ENCODE data around the gene GCK. TPM values are rescaled to one million over a fixed set of nuclear protein-coding genes. Genes with fewer than 3 reads are reported as not detected.

Gene GCK
- total and polyA plus RNA-seq, 2 donors = 0.24 to 0.30 TPM

DNA sequence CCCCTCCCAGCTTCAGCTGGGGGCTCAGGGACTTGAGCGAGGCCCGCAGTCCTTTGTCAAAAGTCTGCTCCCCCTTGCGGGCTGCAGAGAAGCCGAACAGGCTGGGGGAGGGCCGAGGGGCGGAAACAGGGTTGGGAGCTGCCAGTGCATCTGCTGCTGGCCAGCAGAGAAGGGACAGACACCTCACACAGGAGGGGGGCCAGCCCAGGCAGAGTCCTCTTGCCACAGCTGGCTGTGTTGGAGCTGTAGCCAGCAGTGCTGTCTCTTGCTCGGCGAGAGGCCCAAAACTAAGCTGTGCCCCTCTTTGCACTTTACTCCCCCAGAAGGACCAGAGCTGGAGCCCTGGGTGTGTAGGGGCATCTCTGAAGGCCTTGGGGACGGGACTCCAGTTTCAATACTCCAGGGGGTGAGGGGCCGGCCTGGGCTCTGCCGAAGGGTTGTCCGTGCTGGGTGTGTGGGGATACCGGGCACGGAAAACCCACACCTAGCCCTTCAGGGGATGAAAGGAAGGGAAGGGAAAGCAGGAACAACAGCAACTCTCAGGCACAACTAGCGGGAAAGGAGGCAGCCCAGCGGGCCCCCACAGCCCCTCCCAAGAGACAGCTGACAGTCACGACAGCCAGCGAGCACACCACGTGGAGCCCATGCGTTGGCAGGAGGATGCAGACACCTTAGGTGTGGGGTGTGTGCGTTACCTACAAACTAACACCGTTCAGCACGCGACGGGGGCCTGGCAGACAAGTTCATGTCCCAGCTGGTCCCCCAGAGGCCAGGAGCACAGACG is 29.4 kb upstream of the GCK start:
- DNase-seq (ENCODE audit: low read depth in 6 of 9, low spot score in 9 of 9) = no peak
- Histone ChIP-seq H3K9me3 (ENCODE audit: control insufficient read depth in 2 of 2, insufficient read depth in 1 of 2, low read length in 1 of 2) (no peaks in the 10 kb centered on the region), H3K4me1 (ENCODE audit: control insufficient read depth in 2 of 2, insufficient read depth in 2 of 2, low read length in 2 of 2) (peaks cover 0 to 35% of the 10 kb centered on the region in 2 donors), H3K27ac (ENCODE audit: low read depth in 1 of 2, low read length in 1 of 2) (no peak overlapping the region), H3K27me3 (ENCODE audit: control insufficient read depth in 2 of 2, insufficient read depth in 1 of 2, low read length in 1 of 2) (no peaks in the 10 kb centered on the region), H3K4me3 (ENCODE audit: low read length in 2 of 2) (no peak overlapping the region), H3K36me3 (ENCODE audit: control insufficient read depth in 2 of 2, insufficient read depth in 2 of 2, low read length in 1 of 2) (peaks cover 0 to 2% of the 10 kb centered on the region in 2 donors)
- WGBS = 91% methylated on average over 26 of the region's 26 CpGs

DNA sequence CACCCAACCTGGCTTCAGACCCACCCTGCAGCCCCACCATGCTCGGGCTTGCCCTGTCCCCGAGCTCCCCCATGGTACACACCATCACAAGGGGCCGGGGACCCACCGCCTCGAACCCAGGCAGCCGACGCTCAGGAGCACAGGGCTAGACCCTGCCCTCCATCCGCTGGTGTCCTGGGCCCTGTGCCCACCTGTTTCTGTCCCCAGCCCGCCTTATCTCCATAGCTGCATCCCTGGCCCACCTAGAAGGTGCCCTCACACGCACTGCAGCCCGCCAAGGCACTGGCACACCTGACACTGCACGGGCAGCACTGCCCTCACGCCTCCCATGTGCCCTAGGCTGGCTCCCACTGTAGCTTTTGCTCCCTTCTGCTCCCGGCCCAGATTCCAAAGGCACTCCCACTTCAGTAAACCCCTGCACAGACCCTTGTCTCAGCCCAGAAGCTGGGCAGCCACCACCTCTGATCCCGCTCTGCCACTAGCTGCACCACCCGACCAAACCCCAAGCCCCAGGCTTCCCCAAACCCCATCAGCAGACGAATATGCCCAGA is 28.7 kb upstream of the GCK start:
- no peak for DNase-seq (ENCODE audit: low read depth in 6 of 9, low spot score in 9 of 9)
- H3K4me3 ChIP-seq (ENCODE audit: low read length in 2 of 2) = no peak overlapping the region
- peaks cover 6 to 8% of the 10 kb centered on the region in 2 donors for H3K36me3 ChIP-seq (ENCODE audit: control insufficient read depth in 2 of 2, insufficient read depth in 2 of 2, low read length in 1 of 2)
- H3K27me3 ChIP-seq (ENCODE audit: control insufficient read depth in 2 of 2, insufficient read depth in 1 of 2, low read length in 1 of 2) = no peaks in the 10 kb centered on the region
- H3K27ac ChIP-seq (ENCODE audit: low read depth in 1 of 2, low read length in 1 of 2) = no peak overlapping the region
- 92% methylated on average over 17 of the region's 17 CpGs for WGBS
- H3K4me1 ChIP-seq (ENCODE audit: control insufficient read depth in 2 of 2, insufficient read depth in 2 of 2, low read length in 2 of 2) = peaks cover 0 to 30% of the 10 kb centered on the region in 2 donors
- no peaks in the 10 kb centered on the region for H3K9me3 ChIP-seq (ENCODE audit: control insufficient read depth in 2 of 2, insufficient read depth in 1 of 2, low read length in 1 of 2)

DNA sequence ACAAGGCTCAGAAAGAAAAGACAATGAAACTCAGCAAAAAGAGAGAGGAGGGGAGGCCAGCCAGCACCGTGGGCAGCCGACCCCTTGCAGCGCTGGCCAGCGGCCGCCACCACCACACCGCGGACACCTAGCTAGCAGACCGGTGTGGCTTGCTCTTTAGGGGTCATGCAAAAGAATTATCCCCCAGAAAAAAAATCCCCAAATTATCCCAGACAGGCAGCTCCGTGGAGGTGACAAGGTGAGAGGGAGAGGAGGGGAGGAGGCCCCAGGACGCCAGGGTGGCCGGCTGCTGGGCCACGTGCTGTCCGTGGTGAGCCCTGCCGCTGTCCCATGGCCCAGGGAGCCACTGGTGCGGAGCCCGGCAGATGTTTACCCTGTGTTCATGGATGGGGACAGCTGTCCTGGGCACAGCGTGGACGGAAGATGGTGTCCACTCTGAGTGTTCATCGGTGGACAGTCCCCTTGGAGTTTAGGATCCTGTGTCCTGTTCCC is 28.0 kb upstream of the GCK start:
- Histone ChIP-seq H3K36me3 (ENCODE audit: control insufficient read depth in 2 of 2, insufficient read depth in 2 of 2, low read length in 1 of 2) (peaks cover 12 to 15% of the 10 kb centered on the region in 2 donors), H3K4me3 (ENCODE audit: low read length in 2 of 2) (no peak overlapping the region), H3K4me1 (ENCODE audit: control insufficient read depth in 2 of 2, insufficient read depth in 2 of 2, low read length in 2 of 2) (peaks cover 0 to 30% of the 10 kb centered on the region in 2 donors), H3K27me3 (ENCODE audit: control insufficient read depth in 2 of 2, insufficient read depth in 1 of 2, low read length in 1 of 2) (no peaks in the 10 kb centered on the region), H3K27ac (ENCODE audit: low read depth in 1 of 2, low read length in 1 of 2) (no peak overlapping the region), H3K9me3 (ENCODE audit: control insufficient read depth in 2 of 2, insufficient read depth in 1 of 2, low read length in 1 of 2) (no peaks in the 10 kb centered on the region)
- 94% methylated on average over 19 of the region's 19 CpGs for WGBS
- DNase-seq (ENCODE audit: low read depth in 6 of 9, low spot score in 9 of 9) = no peak

DNA sequence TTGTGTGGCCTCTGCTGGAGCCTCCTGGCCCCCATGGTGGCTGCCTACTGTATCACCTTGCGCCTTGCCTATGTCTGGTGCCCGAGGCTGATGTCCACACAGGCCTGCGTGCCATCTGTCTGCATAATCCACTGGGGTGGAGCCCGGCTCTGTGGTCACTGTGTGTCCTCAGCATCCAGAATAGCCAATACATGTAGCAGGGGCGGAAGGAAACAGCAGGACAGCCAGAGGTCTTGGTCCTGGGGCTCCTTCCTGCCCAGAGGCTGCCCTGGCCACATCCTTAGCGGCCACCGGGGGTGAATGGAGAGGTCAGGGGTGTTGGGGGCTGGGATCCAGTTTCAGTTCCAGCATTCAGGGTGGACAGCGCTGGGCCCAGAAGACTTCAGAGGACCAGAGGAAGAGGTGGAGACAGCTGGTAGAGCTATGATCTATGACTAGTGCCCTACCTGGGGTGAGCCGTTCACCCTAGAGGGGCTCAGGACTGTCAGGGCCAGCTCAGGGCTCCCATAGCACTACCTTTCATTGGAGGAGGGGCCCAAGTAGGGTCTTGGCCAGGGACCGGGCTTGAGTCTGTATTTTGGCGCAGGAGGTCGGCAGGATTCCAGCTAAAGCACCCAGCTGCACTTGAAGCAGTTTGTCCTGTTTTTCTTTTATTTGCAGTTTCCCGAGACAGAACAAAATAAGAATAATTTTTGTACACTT is 27.4 kb upstream of the GCK start:
- 94% methylated on average over 13 of the region's 13 CpGs for WGBS
- no peak overlapping the region for H3K4me3 ChIP-seq (ENCODE audit: low read length in 2 of 2)
- H3K9me3 ChIP-seq (ENCODE audit: control insufficient read depth in 2 of 2, insufficient read depth in 1 of 2, low read length in 1 of 2) = no peaks in the 10 kb centered on the region
- H3K27ac ChIP-seq (ENCODE audit: low read depth in 1 of 2, low read length in 1 of 2) = no peak overlapping the region
- no peak for DNase-seq (ENCODE audit: low read depth in 6 of 9, low spot score in 9 of 9)
- H3K27me3 ChIP-seq (ENCODE audit: control insufficient read depth in 2 of 2, insufficient read depth in 1 of 2, low read length in 1 of 2) = no peaks in the 10 kb centered on the region
- H3K4me1 ChIP-seq (ENCODE audit: control insufficient read depth in 2 of 2, insufficient read depth in 2 of 2, low read length in 2 of 2) = peaks cover 0 to 30% of the 10 kb centered on the region in 2 donors
- H3K36me3 ChIP-seq (ENCODE audit: control insufficient read depth in 2 of 2, insufficient read depth in 2 of 2, low read length in 1 of 2) = peaks cover 18 to 21% of the 10 kb centered on the region in 2 donors

DNA sequence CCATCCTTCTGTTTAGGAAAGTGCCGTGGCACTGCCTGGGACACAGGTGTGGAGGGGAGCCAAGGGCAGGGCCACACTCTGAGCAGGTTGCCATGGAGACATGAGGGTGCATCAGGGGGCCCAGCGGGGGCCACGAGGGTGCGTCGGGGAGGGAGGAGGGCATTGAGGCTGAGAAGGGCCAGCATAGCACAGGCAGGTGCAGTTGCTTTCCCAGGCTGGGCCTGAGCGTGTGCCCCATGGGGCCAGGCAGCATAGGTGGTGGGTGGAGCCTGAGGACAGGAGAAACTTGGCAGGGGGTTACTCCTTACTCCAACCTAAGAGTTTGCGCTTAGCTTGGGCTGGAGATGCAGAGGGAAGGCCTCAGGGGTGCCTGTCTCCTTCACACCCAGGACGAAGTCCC is 26.8 kb upstream of the GCK start:
- WGBS = 78% methylated on average over 8 of the region's 8 CpGs

DNA sequence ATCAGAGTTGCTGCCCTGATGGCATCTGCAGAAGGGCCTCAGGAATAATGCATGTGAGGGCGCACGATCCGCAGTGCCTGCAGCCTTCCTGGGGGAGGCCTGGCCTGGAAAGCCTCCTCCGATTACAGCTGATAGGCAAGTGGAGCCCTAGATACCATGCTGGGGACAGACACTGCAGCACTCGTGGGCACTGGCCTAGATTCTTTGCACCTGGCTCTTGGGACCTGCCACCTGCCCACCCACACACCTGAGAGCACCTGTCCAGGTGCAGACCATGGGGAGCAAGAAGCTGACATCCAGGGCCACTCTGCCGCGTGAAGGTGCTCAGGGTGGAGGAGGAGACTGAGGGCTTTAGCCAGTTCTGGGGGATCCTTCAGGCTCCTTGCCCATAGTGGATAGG is 26.3 kb upstream of the GCK start:
- H3K36me3 ChIP-seq (ENCODE audit: control insufficient read depth in 2 of 2, insufficient read depth in 2 of 2, low read length in 1 of 2) = peaks cover 30 to 32% of the 10 kb centered on the region in 2 donors
- no peaks in the 10 kb centered on the region for H3K9me3 ChIP-seq (ENCODE audit: control insufficient read depth in 2 of 2, insufficient read depth in 1 of 2, low read length in 1 of 2)
- DNase-seq (ENCODE audit: low read depth in 6 of 9, low spot score in 9 of 9) = no peak
- no peak overlapping the region for H3K27ac ChIP-seq (ENCODE audit: low read depth in 1 of 2, low read length in 1 of 2)
- 96% methylated on average over 7 of the region's 7 CpGs for WGBS
- H3K27me3 ChIP-seq (ENCODE audit: control insufficient read depth in 2 of 2, insufficient read depth in 1 of 2, low read length in 1 of 2) = no peaks in the 10 kb centered on the region
- H3K4me1 ChIP-seq (ENCODE audit: control insufficient read depth in 2 of 2, insufficient read depth in 2 of 2, low read length in 2 of 2) = peaks cover 0 to 30% of the 10 kb centered on the region in 2 donors
- H3K4me3 ChIP-seq (ENCODE audit: low read length in 2 of 2) = no peak overlapping the region

More for the DNA sequence above, 26.8 kb upstream of the GCK start:
- no peak overlapping the region for H3K4me3 ChIP-seq (ENCODE audit: low read length in 2 of 2)
- H3K9me3 ChIP-seq (ENCODE audit: control insufficient read depth in 2 of 2, insufficient read depth in 1 of 2, low read length in 1 of 2) = no peaks in the 10 kb centered on the region
- H3K4me1 ChIP-seq (ENCODE audit: control insufficient read depth in 2 of 2, insufficient read depth in 2 of 2, low read length in 2 of 2) = peaks cover 0 to 30% of the 10 kb centered on the region in 2 donors
- H3K36me3 ChIP-seq (ENCODE audit: control insufficient read depth in 2 of 2, insufficient read depth in 2 of 2, low read length in 1 of 2) = peaks cover 25 to 28% of the 10 kb centered on the region in 2 donors
- no peak overlapping the region for H3K27ac ChIP-seq (ENCODE audit: low read depth in 1 of 2, low read length in 1 of 2)
- peak in 5 of 9 donors; percentile 18 to 57 (median 23) for DNase-seq (ENCODE audit: low read depth in 6 of 9, low spot score in 9 of 9)
- no peaks in the 10 kb centered on the region for H3K27me3 ChIP-seq (ENCODE audit: control insufficient read depth in 2 of 2, insufficient read depth in 1 of 2, low read length in 1 of 2)

DNA sequence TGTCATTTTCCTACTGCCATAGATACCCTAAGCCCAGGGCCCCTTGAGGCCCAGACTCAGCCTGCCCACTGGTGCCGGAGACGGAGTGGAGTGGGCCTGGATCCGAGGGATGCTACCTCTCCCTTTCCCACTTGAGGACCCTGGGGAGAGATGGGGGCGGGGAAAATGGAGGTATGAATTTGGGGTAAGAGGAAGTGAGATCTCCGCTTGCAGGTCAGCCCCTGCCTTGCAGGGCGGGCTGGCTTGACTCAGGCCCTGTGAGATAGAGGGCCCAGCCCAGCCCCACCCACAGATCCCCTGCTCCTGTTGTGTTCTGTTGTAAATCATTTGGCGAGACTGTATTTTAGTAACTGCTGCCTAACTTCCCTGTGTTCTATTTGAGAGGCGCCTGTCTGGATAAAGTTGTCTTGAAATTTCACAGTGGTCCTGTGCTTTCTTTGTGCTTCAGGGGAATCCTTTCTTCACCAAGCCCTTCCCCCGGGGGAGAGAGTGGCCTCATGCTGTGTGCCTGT is 24.7 kb upstream of the GCK start:
- DNase-seq (ENCODE audit: low read depth in 6 of 9, low spot score in 9 of 9) = no peak
- Histone ChIP-seq H3K4me1 (ENCODE audit: control insufficient read depth in 2 of 2, insufficient read depth in 2 of 2, low read length in 2 of 2) (peaks cover 0 to 30% of the 10 kb centered on the region in 2 donors), H3K4me3 (ENCODE audit: low read length in 2 of 2) (no peak overlapping the region), H3K27me3 (ENCODE audit: control insufficient read depth in 2 of 2, insufficient read depth in 1 of 2, low read length in 1 of 2) (no peaks in the 10 kb centered on the region), H3K9me3 (ENCODE audit: control insufficient read depth in 2 of 2, insufficient read depth in 1 of 2, low read length in 1 of 2) (no peaks in the 10 kb centered on the region), H3K36me3 (ENCODE audit: control insufficient read depth in 2 of 2, insufficient read depth in 2 of 2, low read length in 1 of 2) (peaks cover 45 to 47% of the 10 kb centered on the region in 2 donors), H3K27ac (ENCODE audit: low read depth in 1 of 2, low read length in 1 of 2) (no peak overlapping the region)
- 91% methylated on average over 9 of the region's 9 CpGs for WGBS

DNA sequence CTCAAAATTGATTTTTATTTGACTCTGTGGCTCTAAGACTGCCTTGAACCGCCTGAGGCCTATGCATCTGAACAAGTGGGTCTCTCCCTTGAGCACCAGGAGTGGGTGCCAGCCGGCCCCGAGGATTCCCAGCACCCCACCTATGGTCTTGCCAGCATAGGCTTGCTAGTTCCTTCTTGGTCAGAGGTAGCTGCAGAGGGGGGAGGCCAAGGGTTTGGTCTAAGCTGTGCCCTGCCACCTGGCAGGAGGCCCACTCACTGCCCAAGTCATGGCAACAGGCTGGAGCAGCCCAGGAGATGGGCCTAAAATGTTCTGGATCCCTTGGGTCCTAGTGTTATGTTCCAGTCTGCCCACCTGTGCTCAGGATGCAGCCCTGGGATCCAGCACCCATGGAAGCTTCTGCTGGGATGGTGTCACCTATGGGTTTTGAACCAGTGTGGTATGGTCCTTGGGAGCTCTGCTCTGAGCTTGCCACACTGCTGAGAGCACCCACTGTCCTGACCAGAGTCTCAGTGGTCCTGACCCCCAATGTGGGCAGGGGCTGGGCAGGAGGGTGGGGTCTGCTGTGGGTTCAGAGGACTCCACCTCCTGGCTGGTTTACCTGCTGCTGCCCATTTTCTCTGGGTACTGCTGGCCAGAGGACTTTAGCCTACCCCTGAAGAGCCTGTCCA is 24.1 kb upstream of the GCK start:
- DNase-seq (ENCODE audit: low read depth in 6 of 9, low spot score in 9 of 9) = no peak
- peaks cover 51 to 53% of the 10 kb centered on the region in 2 donors for H3K36me3 ChIP-seq (ENCODE audit: control insufficient read depth in 2 of 2, insufficient read depth in 2 of 2, low read length in 1 of 2)
- 95% methylated on average over 3 of the region's 3 CpGs for WGBS

More for the DNA sequence above, 24.1 kb upstream of the GCK start:
- H3K27me3 ChIP-seq (ENCODE audit: control insufficient read depth in 2 of 2, insufficient read depth in 1 of 2, low read length in 1 of 2) = no peaks in the 10 kb centered on the region
- H3K4me3 ChIP-seq (ENCODE audit: low read length in 2 of 2) = no peak overlapping the region
- H3K4me1 ChIP-seq (ENCODE audit: control insufficient read depth in 2 of 2, insufficient read depth in 2 of 2, low read length in 2 of 2) = peaks cover 0 to 24% of the 10 kb centered on the region in 2 donors
- no peaks in the 10 kb centered on the region for H3K9me3 ChIP-seq (ENCODE audit: control insufficient read depth in 2 of 2, insufficient read depth in 1 of 2, low read length in 1 of 2)
- H3K27ac ChIP-seq (ENCODE audit: low read depth in 1 of 2, low read length in 1 of 2) = no peak overlapping the region
